Hepatocyte (in vitro differentiated cells): ENCODE data around the gene SPIB.

Experiments used
- CTCF ChIP-seq: fragments of 200-600 bp; sonication (generic); IDR thresholded peaks from 2 replicates; pipeline ENCODE4 v1.5.1; 2016; ENCODE audit warnings: antibody characterized with exemption, mild to moderate bottlenecking; ENCODE audit not compliant: poor library complexity
- EZH2 ChIP-seq: fragments of 200-600 bp; sonication (generic); IDR thresholded peaks from 2 replicates; pipeline ENCODE4 v1.6.1; 2016; ENCODE audit warnings: antibody characterized with exemption, mild to moderate bottlenecking, borderline replicate concordance

GRCh38 chr19:50437862-50438449 lies 19.2 kb downstream of the SPIB start:
- TF ChIP-seq CTCF (no peak), EZH2 (no peak)
